Tibial artery (tissue), 4 donors: ENCODE results near the gene DAND5.

Experiments
- DNase-seq, 2 donors: peaks; one replicate each; pipeline ENCODE4 v3.0.0-alpha.2; 2019
- H3K27ac ChIP-seq, 2 donors: fragments of 200-600 bp; sonication (generic) in 1 of 2; 1 replicate in 1 of 2; 2 replicates in 1 of 2; pipeline ENCODE4 v1.5.1; 2018 to 2019; ENCODE audit warnings: mild to moderate bottlenecking in 1 of 2
- H3K27me3 ChIP-seq, 2 donors: fragments of 200-600 bp; sonication (generic) in 1 of 2; one replicate each; pipeline versions ENCODE4 v1.5.1 to v1.6.0; 2016 to 2019
- H3K36me3 ChIP-seq, 3 donors: fragments of 200-600 bp; sonication (generic) in 2 of 3; one replicate each; pipeline ENCODE4 v1.5.1; 2016 to 2019; ENCODE audit warnings: mild to moderate bottlenecking in 2 of 3
- H3K4me1 ChIP-seq, 4 donors: fragments of 200-600 bp; sonication (generic) in 2 of 4; 1 replicate in 3 of 4; 2 replicates in 1 of 4; pipeline ENCODE4 v1.5.1; 2016 to 2019
- H3K4me3 ChIP-seq, 2 donors: fragments of 200-600 bp; sonication (generic) in 1 of 2; 1 replicate in 1 of 2; 2 replicates in 1 of 2; pipeline ENCODE4 v1.5.1; 2018 to 2019; ENCODE audit warnings: mild to moderate bottlenecking in 2 of 2
- H3K9me3 ChIP-seq, 3 donors: fragments of 200-600 bp; sonication (generic) in 1 of 3; one replicate each; pipeline ENCODE4 v1.5.1; 2016 to 2019
- CTCF ChIP-seq, 2 experiments: fragments of 200-600 bp in 1 of 2; fragments of 450-650 bp in 1 of 2; IDR thresholded peaks; one replicate each; pipeline ENCODE4 v1.5.1; 2017 to 2019; ENCODE audit warnings: antibody characterized with exemption in 2 of 2, mild to moderate bottlenecking in 1 of 2, moderate library complexity in 1 of 2
- intact Hi-C: fragments of 100-400 bp; cut with DNase I; formaldehyde crosslinking; loops from one replicate; pipeline ENCODE4 v1.15.0; 2023; ENCODE audit warnings: low total_unique reads

DAND5 gene

GRCh38 chr19:13019332-13019731, 50.0 kb downstream of the DAND5 start:
- H3K27ac ChIP-seq: peak overlapping the region; percentile 88 to 99
- intact Hi-C loops: no loop called here

DNA sequence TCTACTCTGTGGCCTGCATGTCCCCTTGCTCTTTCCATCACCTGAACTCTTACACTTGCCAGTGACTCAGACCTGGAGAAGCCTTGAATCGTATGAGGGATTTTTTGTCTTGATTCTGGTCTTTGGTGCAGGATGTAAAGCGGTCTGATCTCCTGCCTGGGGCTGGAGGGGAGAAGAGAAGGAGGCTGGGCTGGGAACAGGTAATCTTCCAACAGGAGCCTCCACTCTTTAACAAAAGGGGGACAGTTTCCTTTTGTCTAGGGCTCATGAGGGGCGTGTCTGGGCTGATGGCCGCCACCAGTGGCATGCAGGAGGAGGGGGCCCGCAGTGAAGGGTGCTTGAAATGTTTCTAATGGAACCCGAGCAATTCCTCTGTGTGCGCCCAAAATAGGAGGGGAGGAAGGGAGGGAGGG, 50.6 kb downstream of the DAND5 start:
- Histone ChIP-seq H3K36me3 (no peaks in the 10 kb centered on the region), H3K27ac (peak overlapping the region; percentile 88 to 99), H3K4me3 (peak overlapping the region in 1 of 2 donors; percentile 16), H3K4me1 (peaks cover 7 to 94% (median 80%) of the 10 kb centered on the region in 4 donors), H3K9me3 (no peaks in the 10 kb centered on the region), H3K27me3 (no peaks in the 10 kb centered on the region)
- no peak for TF ChIP-seq CTCF (IDR thresholded peaks at IDR 0.05)
- DNase-seq: no peak
- intact Hi-C loops: loop anchor here (5.0 kb wide), 1 partner anchor 37 kb away; no protein-coding TSS in a partner anchor

More at GRCh38 chr19:13019332-13019731, 50.0 kb downstream of the DAND5 start:
- DNase-seq: no peak
- no peak for TF ChIP-seq CTCF (IDR thresholded peaks at IDR 0.05)
- peaks cover 7 to 94% (median 81%) of the 10 kb centered on the region in 4 donors for H3K4me1 ChIP-seq
- no peak overlapping the region for H3K4me3 ChIP-seq
- H3K27me3 ChIP-seq: no peaks in the 10 kb centered on the region
- H3K9me3 ChIP-seq: no peaks in the 10 kb centered on the region
- H3K36me3 ChIP-seq: no peaks in the 10 kb centered on the region

GRCh38 chr19:13022111-13022858, 52.9 kb downstream of the DAND5 start:
- no peak for TF ChIP-seq CTCF (IDR thresholded peaks at IDR 0.05)
- intact Hi-C loops: loop anchor here (5.0 kb wide), 1 partner anchor 35 kb away; no protein-coding TSS in a partner anchor

DNA sequence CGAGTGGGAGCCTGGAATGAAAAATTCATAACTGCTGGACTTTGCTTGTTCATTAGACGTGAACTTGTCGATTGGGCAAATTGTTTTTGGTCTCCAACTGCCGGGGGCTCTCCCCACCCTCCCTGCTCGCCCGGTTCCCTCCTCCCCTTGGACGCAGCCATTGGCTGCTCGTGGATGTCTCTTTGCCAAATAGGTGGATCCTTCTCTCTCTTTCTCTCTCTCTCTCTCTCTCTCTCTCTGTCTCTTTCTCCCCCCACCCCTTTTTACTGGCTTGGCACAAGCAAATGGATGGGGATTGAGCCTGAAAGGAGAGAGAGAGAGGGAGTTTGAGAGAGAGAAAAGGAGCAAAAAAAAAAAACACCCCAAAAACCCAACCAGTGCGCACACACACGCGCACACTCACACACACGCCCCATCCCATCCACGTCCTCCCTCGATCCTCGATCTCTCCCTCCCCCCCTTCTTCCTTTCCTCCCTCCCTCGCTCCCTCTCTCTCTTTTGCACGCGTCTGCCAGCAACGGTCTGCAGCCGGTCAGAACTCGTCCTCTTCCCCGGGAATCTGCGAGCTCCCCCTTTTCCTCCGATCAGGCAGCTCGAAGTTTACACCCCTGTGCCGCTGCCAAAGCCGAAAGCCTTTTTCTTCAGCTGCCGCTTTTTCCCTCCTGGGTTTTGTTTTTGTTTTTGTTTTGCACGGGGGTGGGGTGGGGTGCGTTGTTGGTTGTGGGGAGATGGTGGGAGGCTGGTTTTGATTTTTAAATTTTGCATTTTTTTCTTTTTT, 53.7 kb downstream of the DAND5 start:
- peak; percentile 90 to 95 for DNase-seq
- no peaks in the 10 kb centered on the region for H3K9me3 ChIP-seq
- no peaks in the 10 kb centered on the region for H3K27me3 ChIP-seq
- intact Hi-C loops: loop anchor here (5.0 kb wide), 1 partner anchor 34 kb away; no protein-coding TSS in a partner anchor
- H3K36me3 ChIP-seq: no peaks in the 10 kb centered on the region
- H3K4me1 ChIP-seq: peaks cover 14 to 94% (median 80%) of the 10 kb centered on the region in 4 donors
- peak in 1 of 2 experiments; percentile 47 for TF ChIP-seq CTCF (IDR thresholded peaks at IDR 0.05)
- peak overlapping the region; percentile 50 to 51 for H3K4me3 ChIP-seq
- H3K27ac ChIP-seq: peak overlapping the region; percentile 88 to 99

More at GRCh38 chr19:13022111-13022858, 52.9 kb downstream of the DAND5 start:
- no peaks in the 10 kb centered on the region for H3K36me3 ChIP-seq
- no peaks in the 10 kb centered on the region for H3K27me3 ChIP-seq
- H3K4me1 ChIP-seq: peaks cover 14 to 94% (median 79%) of the 10 kb centered on the region in 4 donors
- H3K27ac ChIP-seq: peak overlapping the region; percentile 88 to 99
- DNase-seq: peak; percentile 67 to 93
- H3K4me3 ChIP-seq: peak overlapping the region; percentile 50 to 51
- no peaks in the 10 kb centered on the region for H3K9me3 ChIP-seq

- intact Hi-C loops: loop anchor here (5.0 kb wide), 1 partner anchor 34 kb away; no protein-coding TSS in a partner anchor
- no peak for TF ChIP-seq CTCF (IDR thresholded peaks at IDR 0.05)
These were observed 54.3 kb downstream of the DAND5 start for GRCh38 chr19:13023656-13024055.

More at GRCh38 chr19:13023656-13024055, 54.3 kb downstream of the DAND5 start:
- Histone ChIP-seq H3K4me3 (peak overlapping the region; percentile 50 to 51), H3K27ac (peak overlapping the region; percentile 88 to 99), H3K9me3 (no peaks in the 10 kb centered on the region), H3K27me3 (no peaks in the 10 kb centered on the region), H3K4me1 (peaks cover 14 to 94% (median 81%) of the 10 kb centered on the region in 4 donors), H3K36me3 (no peaks in the 10 kb centered on the region)
- DNase-seq: no peak
